ENCODE data around the gene THEM4. TPM values are rescaled to one million over a fixed set of nuclear protein-coding genes. Genes with fewer than 3 reads are reported as not detected.
A peak's percentile ranks its signal among the peaks of the same experiment; 100 is the strongest.

The THEM4 gene
- total RNA-seq = 10 to 100 TPM; 29.8 to 31.7 TPM

GRCh38 chr1:151909167-151910149 is at the start of gene THEM4:
THEM4 (minus strand) TSS chr1:151909511; CDS start chr1:151909458, 53 bp downstream.
- ATAC-seq (peak; percentile 94), DNase-seq (peak; percentile 96)
- peak within 1 kb of the TSS; percentile 87 for H3K27ac Mint-ChIP-seq
- ChIA-PET CTCF (interaction anchor here (0.6 to 4.2 kb wide), 16 partner anchors 10 to 125 kb away, joined by 3 to 43 read pairs (median 4); no protein-coding TSS in a partner anchor), POLR2A (interaction anchor here (0.6 to 4.1 kb wide), 9 partner anchors 9 to 126 kb away, joined by 3 to 30 read pairs (median 3); partner anchors contain the start of gene C2CD4D)
- peak within 1 kb of the TSS; percentile 94 for H3K4me3 Mint-ChIP-seq
- peaks cover 45% of the 10 kb centered on the region for H3K4me1 Mint-ChIP-seq (ENCODE audit: low read depth)
- H3K9me3 Mint-ChIP-seq (ENCODE audit: insufficient read depth) = peaks cover 29% of the 10 kb centered on the region
- H3K27me3 Mint-ChIP-seq (ENCODE audit: low read depth) = peaks cover 2% of the 10 kb centered on the region
- H3K36me3 Mint-ChIP-seq (ENCODE audit: low read depth) = peaks cover 40% of the 10 kb centered on the region

GRCh38 chr1:151958959-151959358 is 49.6 kb upstream of the THEM4 start:
- Mint-ChIP-seq H3K27ac (no peak overlapping the region), H3K4me3 (no peak overlapping the region)
- POLR2A ChIA-PET = no interaction called here

GRCh38 chr1:151956957-151957497 is 47.7 kb upstream of the THEM4 start:
- ChIA-PET CTCF (interaction anchor here (1.7 kb wide), 1 partner anchor 11 kb away, joined by 8 read pairs; no protein-coding TSS in a partner anchor), POLR2A (no interaction called here)
- DNase-seq = no peak

More at GRCh38 chr1:151958959-151959358, 49.6 kb upstream of the THEM4 start:
- H3K27me3 Mint-ChIP-seq (ENCODE audit: low read depth) = peaks cover 9% of the 10 kb centered on the region
- no peaks in the 10 kb centered on the region for H3K36me3 Mint-ChIP-seq (ENCODE audit: low read depth)
- CTCF ChIA-PET = interaction anchor here (1.1 kb wide), 1 partner anchor 9 kb away, joined by 10 read pairs; no protein-coding TSS in a partner anchor
- DNase-seq (no peak), ATAC-seq (no peak)
- H3K4me1 Mint-ChIP-seq (ENCODE audit: low read depth) = peaks cover 5% of the 10 kb centered on the region
- H3K9me3 Mint-ChIP-seq (ENCODE audit: insufficient read depth) = no peaks in the 10 kb centered on the region

GRCh38 chr1:151953409-151954094 is 44.2 kb upstream of the THEM4 start:
- no peaks in the 10 kb centered on the region for H3K9me3 Mint-ChIP-seq (ENCODE audit: insufficient read depth)
- no peak overlapping the region for H3K4me3 Mint-ChIP-seq
- no peak overlapping the region for H3K27ac Mint-ChIP-seq
- peaks cover 14% of the 10 kb centered on the region for H3K27me3 Mint-ChIP-seq (ENCODE audit: low read depth)
- no peak for ATAC-seq
- no peak for DNase-seq
- CTCF ChIA-PET = interaction anchor here (1.2 to 3.1 kb wide), 3 partner anchors 15 to 49 kb away, joined by 3 to 21 read pairs (median 4); no protein-coding TSS in a partner anchor
- no peaks in the 10 kb centered on the region for H3K4me1 Mint-ChIP-seq (ENCODE audit: low read depth)
- POLR2A ChIA-PET = no interaction called here
- no peaks in the 10 kb centered on the region for H3K36me3 Mint-ChIP-seq (ENCODE audit: low read depth)

More at GRCh38 chr1:151956957-151957497, 47.7 kb upstream of the THEM4 start:
- Mint-ChIP-seq H3K4me1 (ENCODE audit: low read depth) (peaks cover 5% of the 10 kb centered on the region), H3K9me3 (ENCODE audit: insufficient read depth) (no peaks in the 10 kb centered on the region), H3K27ac (no peak overlapping the region), H3K27me3 (ENCODE audit: low read depth) (peaks cover 11% of the 10 kb centered on the region), H3K36me3 (ENCODE audit: low read depth) (no peaks in the 10 kb centered on the region), H3K4me3 (no peak overlapping the region)
- ATAC-seq = no peak

- Mint-ChIP-seq H3K9me3 (ENCODE audit: insufficient read depth) (no peaks in the 10 kb centered on the region), H3K36me3 (ENCODE audit: low read depth) (no peaks in the 10 kb centered on the region), H3K4me3 (no peak overlapping the region), H3K27me3 (ENCODE audit: low read depth) (peaks cover 14% of the 10 kb centered on the region), H3K27ac (no peak overlapping the region), H3K4me1 (ENCODE audit: low read depth) (no peaks in the 10 kb centered on the region)
- POLR2A ChIA-PET = no interaction called here
- ATAC-seq (no peak), DNase-seq (no peak)
- CTCF ChIA-PET = interaction anchor here (0.6 to 3.1 kb wide), 6 partner anchors 15 to 179 kb away, joined by 3 to 21 read pairs (median 3); no protein-coding TSS in a partner anchor
Measured at GRCh38 chr1:151952811-151953210, 43.5 kb upstream of the THEM4 start.

GRCh38 chr1:151949371-151950193 is 40.3 kb upstream of the THEM4 start:
- CTCF ChIA-PET = interaction anchor here (0.6 to 3.4 kb wide), 7 partner anchors 15 to 115 kb away, joined by 3 to 16 read pairs (median 3); no protein-coding TSS in a partner anchor
- Mint-ChIP-seq H3K4me1 (ENCODE audit: low read depth) (peaks cover 24% of the 10 kb centered on the region), H3K9me3 (ENCODE audit: insufficient read depth) (no peaks in the 10 kb centered on the region), H3K36me3 (ENCODE audit: low read depth) (no peaks in the 10 kb centered on the region), H3K4me3 (no peak overlapping the region), H3K27me3 (ENCODE audit: low read depth) (peaks cover 11% of the 10 kb centered on the region), H3K27ac (no peak overlapping the region)
- no peak for DNase-seq
- no peak for ATAC-seq
- POLR2A ChIA-PET = interaction anchor here (0.8 kb wide), 1 partner anchor 41 kb away, joined by 3 read pairs; the partner anchor contains the start of gene THEM4

- H3K4me1 Mint-ChIP-seq (ENCODE audit: low read depth) = peaks cover 24% of the 10 kb centered on the region
- H3K9me3 Mint-ChIP-seq (ENCODE audit: insufficient read depth) = no peaks in the 10 kb centered on the region
- H3K27ac Mint-ChIP-seq = no peak overlapping the region
- no peaks in the 10 kb centered on the region for H3K36me3 Mint-ChIP-seq (ENCODE audit: low read depth)
- H3K27me3 Mint-ChIP-seq (ENCODE audit: low read depth) = peaks cover 15% of the 10 kb centered on the region
- ChIA-PET CTCF (interaction anchor here (2.4 to 3.4 kb wide), 3 partner anchors 14 to 53 kb away, joined by 11 to 16 read pairs (median 13); no protein-coding TSS in a partner anchor), POLR2A (no interaction called here)
- DNase-seq (no peak), ATAC-seq (no peak)
- no peak overlapping the region for H3K4me3 Mint-ChIP-seq
Measured at GRCh38 chr1:151948506-151948905, 39.2 kb upstream of the THEM4 start.

GRCh38 chr1:151947140-151947539 is 37.8 kb upstream of the THEM4 start:
- Mint-ChIP-seq H3K36me3 (ENCODE audit: low read depth) (no peaks in the 10 kb centered on the region), H3K27me3 (ENCODE audit: low read depth) (peaks cover 12% of the 10 kb centered on the region), H3K4me1 (ENCODE audit: low read depth) (peaks cover 29% of the 10 kb centered on the region), H3K4me3 (no peak overlapping the region), H3K9me3 (ENCODE audit: insufficient read depth) (no peaks in the 10 kb centered on the region), H3K27ac (peak overlapping the region; percentile 0)
- no peak for DNase-seq
- ChIA-PET CTCF (interaction anchor here (0.9 to 3.9 kb wide), 4 partner anchors 12 to 88 kb away, joined by 3 to 27 read pairs (median 11); no protein-coding TSS in a partner anchor), POLR2A (interaction anchor here (1.0 to 1.5 kb wide), 2 partner anchors 38 to 42 kb away, joined by 3 read pairs; partner anchors contain the start of gene THEM4)
- no peak for ATAC-seq

- peak; percentile 81 for ATAC-seq
- Mint-ChIP-seq H3K4me3 (peak overlapping the region; percentile 40), H3K4me1 (ENCODE audit: low read depth) (peaks cover 29% of the 10 kb centered on the region), H3K9me3 (ENCODE audit: insufficient read depth) (no peaks in the 10 kb centered on the region), H3K27me3 (ENCODE audit: low read depth) (peaks cover 7% of the 10 kb centered on the region), H3K27ac (peak overlapping the region; percentile 73), H3K36me3 (ENCODE audit: low read depth) (no peaks in the 10 kb centered on the region)
- POLR2A ChIA-PET = interaction anchor here (1.0 to 1.5 kb wide), 4 partner anchors 37 to 89 kb away, joined by 3 read pairs; partner anchors contain the start of gene THEM4
- DNase-seq = peak; percentile 82
- CTCF ChIA-PET = interaction anchor here (0.8 to 3.9 kb wide), 8 partner anchors 11 to 89 kb away, joined by 3 to 27 read pairs (median 4); no protein-coding TSS in a partner anchor
Measured at GRCh38 chr1:151945725-151946722, 36.7 kb upstream of the THEM4 start.
